ENCODE data around the gene RALGAPA2. TPM values are rescaled to one million over a fixed set of nuclear protein-coding genes. Genes with fewer than 3 reads are reported as not detected.
"Not testable (repeated sequence)": the region's sequence is repeated elsewhere in the genome, so short reads cannot be mapped to it uniquely, and the experiment has no call there.

The RALGAPA2 gene
- total RNA-seq, 1 donor from 2014 or later = 88.9 TPM

DNA sequence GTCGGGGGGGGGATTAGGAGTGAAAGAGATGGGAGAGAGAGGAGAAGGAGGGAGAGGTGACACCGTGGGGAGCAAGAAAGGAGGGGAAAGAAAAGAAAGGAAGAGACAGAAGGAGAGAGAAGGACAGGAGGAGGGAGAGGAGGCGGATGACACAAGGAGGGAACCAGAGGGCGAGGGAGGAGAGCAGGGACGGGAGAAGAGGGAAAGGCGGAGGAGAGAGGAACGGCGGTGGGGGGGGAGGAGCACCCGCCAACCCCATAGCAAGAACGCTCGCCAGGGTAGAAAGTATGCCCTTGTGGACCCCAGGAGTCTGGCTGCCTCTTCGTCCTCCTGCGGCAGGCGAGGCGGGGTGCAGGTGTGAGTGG lies 349.0 kb downstream of the RALGAPA2 start:
- Histone ChIP-seq H3K36me3 (no peaks in the 10 kb centered on the region), H3K4me3 (no peak overlapping the region), H3K9me3 (no peaks in the 10 kb centered on the region), H3K27me3 (peaks cover 73% of the 10 kb centered on the region), H3K27ac (no peak overlapping the region), H3K4me1 (peaks cover 24% of the 10 kb centered on the region)
- no peak for DNase-seq
- TF ChIP-seq, protein P1, sequence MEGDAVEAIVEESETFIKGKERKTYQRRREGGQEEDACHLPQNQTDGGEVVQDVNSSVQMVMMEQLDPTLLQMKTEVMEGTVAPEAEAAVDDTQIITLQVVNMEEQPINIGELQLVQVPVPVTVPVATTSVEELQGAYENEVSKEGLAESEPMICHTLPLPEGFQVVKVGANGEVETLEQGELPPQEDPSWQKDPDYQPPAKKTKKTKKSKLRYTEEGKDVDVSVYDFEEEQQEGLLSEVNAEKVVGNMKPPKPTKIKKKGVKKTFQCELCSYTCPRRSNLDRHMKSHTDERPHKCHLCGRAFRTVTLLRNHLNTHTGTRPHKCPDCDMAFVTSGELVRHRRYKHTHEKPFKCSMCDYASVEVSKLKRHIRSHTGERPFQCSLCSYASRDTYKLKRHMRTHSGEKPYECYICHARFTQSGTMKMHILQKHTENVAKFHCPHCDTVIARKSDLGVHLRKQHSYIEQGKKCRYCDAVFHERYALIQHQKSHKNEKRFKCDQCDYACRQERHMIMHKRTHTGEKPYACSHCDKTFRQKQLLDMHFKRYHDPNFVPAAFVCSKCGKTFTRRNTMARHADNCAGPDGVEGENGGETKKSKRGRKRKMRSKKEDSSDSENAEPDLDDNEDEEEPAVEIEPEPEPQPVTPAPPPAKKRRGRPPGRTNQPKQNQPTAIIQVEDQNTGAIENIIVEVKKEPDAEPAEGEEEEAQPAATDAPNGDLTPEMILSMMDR (IDR thresholded peaks at IDR 0.05) = no peak
- ATAC-seq = no peak
- intact Hi-C loops (cut with DNase I) = no loop called here

- ATAC-seq (no peak), DNase-seq (no peak)
- Histone ChIP-seq H3K36me3 (no peaks in the 10 kb centered on the region), H3K27me3 (peaks cover 73% of the 10 kb centered on the region), H3K9me3 (no peaks in the 10 kb centered on the region), H3K27ac (no peak overlapping the region), H3K4me1 (peaks cover 24% of the 10 kb centered on the region), H3K4me3 (no peak overlapping the region)
- TF ChIP-seq, protein P1 (IDR thresholded peaks at IDR 0.05) = no peak
- intact Hi-C loops (cut with DNase I) = no loop called here
Observed at GRCh38 chr20:20362774-20363433, 349.5 kb downstream of the RALGAPA2 start.

DNA sequence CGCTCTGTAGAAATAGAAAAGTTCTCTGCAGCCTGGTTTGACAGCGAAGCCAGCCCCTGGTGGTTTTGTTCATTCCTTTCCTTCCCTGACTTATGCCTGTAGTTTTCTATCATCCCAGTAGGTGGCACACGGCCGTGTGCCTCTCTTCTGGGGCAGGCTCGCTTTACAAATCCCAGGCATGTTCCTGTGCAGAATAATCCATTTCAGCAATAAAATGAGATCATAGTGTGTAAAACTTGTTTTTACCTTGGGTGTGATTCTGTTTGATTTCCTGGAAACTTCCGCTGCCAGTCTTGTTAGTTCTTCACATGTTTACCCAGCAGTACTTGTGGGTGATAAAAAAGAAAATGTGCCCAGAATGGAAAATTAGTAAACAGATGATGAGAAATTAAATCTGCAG lies 352.0 kb downstream of the RALGAPA2 start:
- peaks cover 14% of the 10 kb centered on the region for H3K4me1 ChIP-seq
- intact Hi-C loops (cut with DNase I) = no loop called here
- ATAC-seq = peak; percentile 90
- no peak for DNase-seq
- H3K9me3 ChIP-seq = no peaks in the 10 kb centered on the region
- H3K36me3 ChIP-seq = no peaks in the 10 kb centered on the region
- no peak overlapping the region for H3K27ac ChIP-seq
- H3K27me3 ChIP-seq = peaks cover 52% of the 10 kb centered on the region
- no peak overlapping the region for H3K4me3 ChIP-seq
- TF ChIP-seq, protein P1 (IDR thresholded peaks at IDR 0.05) = peak; percentile 71

DNA sequence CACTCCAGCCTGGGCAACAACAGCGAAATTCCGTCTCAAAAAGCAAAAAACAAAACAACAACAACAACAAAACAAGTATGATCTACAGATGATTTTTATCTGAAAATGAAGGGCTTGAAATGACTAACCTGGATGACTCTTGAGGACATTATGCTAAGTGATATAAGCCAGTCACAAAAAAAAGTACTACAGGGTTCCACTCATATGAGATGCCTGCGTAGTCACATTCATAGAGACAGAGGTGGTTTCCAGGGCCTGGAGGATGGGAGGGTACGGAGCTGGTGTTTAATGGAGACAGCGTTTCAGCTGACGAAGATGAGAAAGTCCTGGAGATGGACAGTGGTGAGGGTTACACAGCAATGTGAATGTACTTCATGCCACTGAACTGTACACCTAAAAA lies 352.8 kb downstream of the RALGAPA2 start:
- intact Hi-C loops (cut with DNase I) = no loop called here
- H3K4me1 ChIP-seq = peaks cover 14% of the 10 kb centered on the region
- H3K27ac ChIP-seq = no peak overlapping the region
- H3K9me3 ChIP-seq = no peaks in the 10 kb centered on the region
- DNase-seq = no peak
- no peak overlapping the region for H3K4me3 ChIP-seq
- TF ChIP-seq, protein P1 (IDR thresholded peaks at IDR 0.05) = no peak
- no peaks in the 10 kb centered on the region for H3K36me3 ChIP-seq
- peaks cover 43% of the 10 kb centered on the region for H3K27me3 ChIP-seq
- no peak for ATAC-seq

- H3K4me3 ChIP-seq = no peak overlapping the region
- no peak overlapping the region for H3K27ac ChIP-seq
- TF ChIP-seq, protein P1 (IDR thresholded peaks at IDR 0.05) = no peak
- intact Hi-C loops (cut with DNase I) = no loop called here
- H3K27me3 ChIP-seq = peaks cover 35% of the 10 kb centered on the region
- H3K4me1 ChIP-seq = peaks cover 7% of the 10 kb centered on the region
- H3K36me3 ChIP-seq = no peaks in the 10 kb centered on the region
- ATAC-seq (no peak), DNase-seq (no peak)
- no peaks in the 10 kb centered on the region for H3K9me3 ChIP-seq
Observed at GRCh38 chr20:20358801-20359200, 353.6 kb downstream of the RALGAPA2 start.

- ATAC-seq; H3K27ac ChIP-seq; H3K27me3 ChIP-seq; intact Hi-C loops (cut with DNase I); DNase-seq; H3K9me3 ChIP-seq; H3K4me1 ChIP-seq; H3K36me3 ChIP-seq; H3K4me3 ChIP-seq: not testable (repeated sequence)
Observed at GRCh38 chr20:20355503-20355902, 356.9 kb downstream of the RALGAPA2 start.
